ENCODE results near the gene AKIRIN2. TPM values are rescaled to one million over a fixed set of nuclear protein-coding genes. Genes with fewer than 3 reads are reported as not detected.

Gene AKIRIN2
- total RNA-seq, 2 donors from 2014 or later, result 70.4 to 73.5 TPM

DNA sequence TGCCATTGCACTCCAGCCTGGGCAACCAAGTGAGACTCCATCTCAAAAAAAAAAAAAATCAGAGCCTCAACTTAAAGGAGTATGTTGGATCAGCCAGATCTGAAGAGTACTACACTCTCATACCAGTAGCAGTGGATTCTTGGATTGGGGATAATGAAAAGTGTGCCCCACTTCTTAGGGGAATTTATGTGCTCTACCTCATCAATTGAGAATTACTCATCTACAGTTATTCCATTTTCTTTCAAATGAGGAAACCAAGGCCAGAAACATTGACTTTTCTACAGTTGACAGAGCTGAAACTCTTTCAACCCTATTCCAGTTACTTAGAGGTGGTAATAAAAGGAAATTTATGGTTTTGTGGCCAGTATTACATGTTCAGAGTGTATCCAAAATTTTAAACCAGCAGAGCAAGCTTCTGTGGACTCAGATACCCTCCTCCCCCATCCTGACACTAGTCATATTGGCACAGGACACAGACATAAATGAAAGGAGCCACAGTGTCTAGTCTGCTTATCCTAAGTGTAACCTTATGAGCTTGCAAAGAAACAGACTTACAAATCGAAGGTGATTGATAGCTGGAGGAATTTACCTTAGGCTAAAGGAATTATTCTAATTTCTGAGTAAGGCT, 60.9 kb downstream of the AKIRIN2 start:
- no peak overlapping the region for H3K4me3 ChIP-seq (ENCODE audit: low read length)
- TF ChIP-seq, protein P1, sequence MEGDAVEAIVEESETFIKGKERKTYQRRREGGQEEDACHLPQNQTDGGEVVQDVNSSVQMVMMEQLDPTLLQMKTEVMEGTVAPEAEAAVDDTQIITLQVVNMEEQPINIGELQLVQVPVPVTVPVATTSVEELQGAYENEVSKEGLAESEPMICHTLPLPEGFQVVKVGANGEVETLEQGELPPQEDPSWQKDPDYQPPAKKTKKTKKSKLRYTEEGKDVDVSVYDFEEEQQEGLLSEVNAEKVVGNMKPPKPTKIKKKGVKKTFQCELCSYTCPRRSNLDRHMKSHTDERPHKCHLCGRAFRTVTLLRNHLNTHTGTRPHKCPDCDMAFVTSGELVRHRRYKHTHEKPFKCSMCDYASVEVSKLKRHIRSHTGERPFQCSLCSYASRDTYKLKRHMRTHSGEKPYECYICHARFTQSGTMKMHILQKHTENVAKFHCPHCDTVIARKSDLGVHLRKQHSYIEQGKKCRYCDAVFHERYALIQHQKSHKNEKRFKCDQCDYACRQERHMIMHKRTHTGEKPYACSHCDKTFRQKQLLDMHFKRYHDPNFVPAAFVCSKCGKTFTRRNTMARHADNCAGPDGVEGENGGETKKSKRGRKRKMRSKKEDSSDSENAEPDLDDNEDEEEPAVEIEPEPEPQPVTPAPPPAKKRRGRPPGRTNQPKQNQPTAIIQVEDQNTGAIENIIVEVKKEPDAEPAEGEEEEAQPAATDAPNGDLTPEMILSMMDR (conservative IDR thresholded peaks at IDR 0.05), result no peak
- no peaks in the 10 kb centered on the region for H3K27me3 ChIP-seq (ENCODE audit: control insufficient read depth, insufficient read depth, low read length, poor library complexity, severe bottlenecking)
- peaks cover 33% of the 10 kb centered on the region for H3K36me3 Mint-ChIP-seq (ENCODE audit: low read depth)
- no peak overlapping the region for H3K27ac Mint-ChIP-seq
- 100% methylated on average over 1 of the region's 1 CpG for WGBS, 2 experiments (ENCODE audit: insufficient coverage in 1 of 2, insufficient read length in 1 of 2)
- no peaks in the 10 kb centered on the region for H3K9me3 ChIP-seq (ENCODE audit: control insufficient read depth, low read length)
- H3K4me1 Mint-ChIP-seq, result no peaks in the 10 kb centered on the region
- no peak for DNase-seq
- no peak overlapping the region for H3K9ac ChIP-seq (ENCODE audit: extremely low read depth, low read length, poor library complexity, severe bottlenecking)
- no peaks in the 10 kb centered on the region for H3K9me3 Mint-ChIP-seq
- H3K36me3 ChIP-seq (ENCODE audit: control insufficient read depth, insufficient read depth, low read length), result peaks cover 57% of the 10 kb centered on the region
- no peak overlapping the region for H3K4me3 Mint-ChIP-seq
- no peaks in the 10 kb centered on the region for H3K27me3 Mint-ChIP-seq (ENCODE audit: insufficient read depth)
- no peak overlapping the region for H3K27ac ChIP-seq (ENCODE audit: low read depth, low read length)
- H3K4me1 ChIP-seq (ENCODE audit: control insufficient read depth, insufficient read depth, low read length), result no peaks in the 10 kb centered on the region

DNA sequence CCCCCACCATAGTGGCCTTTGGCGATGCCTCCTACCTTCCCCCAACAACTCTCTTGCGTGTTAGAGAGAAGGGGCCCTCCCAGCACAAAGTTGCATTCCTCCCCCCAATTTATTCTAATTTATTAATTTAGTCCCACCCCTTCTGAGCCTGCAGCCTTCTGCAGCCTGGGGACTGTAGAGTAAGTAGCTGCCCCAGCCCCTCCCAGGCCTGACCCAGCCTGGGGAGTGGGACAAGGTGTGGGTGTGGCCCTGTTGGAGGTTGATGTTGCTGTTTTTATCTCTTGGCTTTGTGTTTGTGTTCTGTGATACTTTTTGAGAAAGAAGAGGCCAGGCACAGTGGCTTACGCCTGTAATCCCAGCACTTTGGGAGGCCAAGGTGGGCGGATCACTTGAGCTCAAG, 62.7 kb downstream of the AKIRIN2 start:
- H3K4me3 Mint-ChIP-seq, result no peak overlapping the region
- H3K27ac Mint-ChIP-seq, result no peak overlapping the region
- 96% methylated on average over 4 of the region's 4 CpGs; no CpG with 5 or more reads in 1 of the 2 experiments for WGBS, 2 experiments (ENCODE audit: insufficient coverage in 1 of 2, insufficient read length in 1 of 2)

DNA sequence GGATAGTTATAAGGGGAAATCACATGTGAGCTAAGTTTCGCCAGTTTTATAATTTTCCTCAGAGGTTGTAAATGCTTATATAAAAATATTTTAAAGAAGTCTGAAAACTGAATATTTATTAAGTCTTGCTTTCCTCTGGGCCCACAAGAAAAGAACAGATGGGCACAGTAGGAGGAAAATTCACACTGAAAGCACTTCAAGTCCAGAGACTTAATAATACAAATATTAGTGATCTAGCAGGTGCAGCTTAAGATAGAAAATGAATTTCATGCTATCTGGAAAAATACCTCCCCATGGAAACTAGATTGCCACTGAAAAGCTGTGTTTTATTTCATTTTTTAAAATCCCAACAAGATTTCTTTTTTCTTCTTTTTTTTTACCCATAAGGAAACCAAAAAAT, 64.9 kb downstream of the AKIRIN2 start:
- Histone ChIP-seq H3K9ac (ENCODE audit: extremely low read depth, low read length, poor library complexity, severe bottlenecking) (no peak overlapping the region), H3K4me1 (ENCODE audit: control insufficient read depth, insufficient read depth, low read length) (no peaks in the 10 kb centered on the region), H3K9me3 (ENCODE audit: control insufficient read depth, low read length) (no peaks in the 10 kb centered on the region), H3K27ac (ENCODE audit: low read depth, low read length) (no peak overlapping the region), H3K27me3 (ENCODE audit: control insufficient read depth, insufficient read depth, low read length, poor library complexity, severe bottlenecking) (no peaks in the 10 kb centered on the region), H3K4me3 (ENCODE audit: low read length) (no peak overlapping the region), H3K36me3 (ENCODE audit: control insufficient read depth, insufficient read depth, low read length) (peaks cover 62% of the 10 kb centered on the region)
- Mint-ChIP-seq H3K9me3 (no peaks in the 10 kb centered on the region), H3K27ac (no peak overlapping the region), H3K36me3 (ENCODE audit: low read depth) (peaks cover 39% of the 10 kb centered on the region), H3K27me3 (ENCODE audit: insufficient read depth) (no peaks in the 10 kb centered on the region), H3K4me1 (no peaks in the 10 kb centered on the region), H3K4me3 (no peak overlapping the region)
- TF ChIP-seq, protein P1 (conservative IDR thresholded peaks at IDR 0.05), result no peak
- WGBS, 2 experiments (ENCODE audit: insufficient coverage in 1 of 2, insufficient read length in 1 of 2), result 90 to 100% methylated on average over 1 of the region's 1 CpG
- no peak for DNase-seq

More for the DNA sequence above, 62.7 kb downstream of the AKIRIN2 start:
- DNase-seq, result no peak
- Histone ChIP-seq H3K27me3 (ENCODE audit: control insufficient read depth, insufficient read depth, low read length, poor library complexity, severe bottlenecking) (no peaks in the 10 kb centered on the region), H3K9me3 (ENCODE audit: control insufficient read depth, low read length) (no peaks in the 10 kb centered on the region), H3K4me3 (ENCODE audit: low read length) (no peak overlapping the region), H3K4me1 (ENCODE audit: control insufficient read depth, insufficient read depth, low read length) (no peaks in the 10 kb centered on the region), H3K36me3 (ENCODE audit: control insufficient read depth, insufficient read depth, low read length) (peaks cover 54% of the 10 kb centered on the region), H3K9ac (ENCODE audit: extremely low read depth, low read length, poor library complexity, severe bottlenecking) (no peak overlapping the region), H3K27ac (ENCODE audit: low read depth, low read length) (no peak overlapping the region)
- TF ChIP-seq, protein P1 (conservative IDR thresholded peaks at IDR 0.05), result no peak
- H3K36me3 Mint-ChIP-seq (ENCODE audit: low read depth), result peaks cover 44% of the 10 kb centered on the region
- H3K4me1 Mint-ChIP-seq, result no peaks in the 10 kb centered on the region
- H3K9me3 Mint-ChIP-seq, result no peaks in the 10 kb centered on the region
- H3K27me3 Mint-ChIP-seq (ENCODE audit: insufficient read depth), result no peaks in the 10 kb centered on the region

Data from endodermal cell (in vitro differentiated cells).